HEK293T (cell line): Measurements from ENCODE around the gene INTS2.

Experiments
- ARNT ChIP-seq: fragments of 450-650 bp; IDR thresholded peaks from 2 replicates; pipeline ENCODE4 v1.6.1; 2017; ENCODE audit warnings: mild to moderate bottlenecking
- BHLHE40 ChIP-seq: fragments of 450-650 bp; IDR thresholded peaks from 2 replicates; pipeline ENCODE4 v1.6.1; 2016; ENCODE audit warnings: mild to moderate bottlenecking, moderate library complexity, borderline replicate concordance
- ELF4 ChIP-seq: fragments of 450-650 bp; IDR thresholded peaks from 2 replicates; pipeline ENCODE4 v1.6.1; 2017; ENCODE audit warnings: antibody characterized with exemption
- FOXA1 ChIP-seq: fragments of 450-650 bp; IDR thresholded peaks from 2 replicates; pipeline ENCODE4 v1.6.1; 2016; ENCODE audit warnings: mild to moderate bottlenecking
- FOXK2 ChIP-seq: fragments of 450-650 bp; IDR thresholded peaks from 2 replicates; pipeline ENCODE4 v1.6.1; 2016; ENCODE audit warnings: mild to moderate bottlenecking
- FOXM1 ChIP-seq: fragments of 450-650 bp; IDR thresholded peaks from 2 replicates; pipeline ENCODE4 v1.6.1; 2017; ENCODE audit warnings: mild to moderate bottlenecking, borderline replicate concordance
- HDGF ChIP-seq: fragments of 450-650 bp; IDR thresholded peaks from 2 replicates; pipeline ENCODE4 v1.6.1; 2017; ENCODE audit warnings: antibody characterized with exemption, borderline replicate concordance
- LEF1 ChIP-seq: fragments of 450-650 bp; IDR thresholded peaks from 2 replicates; pipeline ENCODE4 v1.6.1; 2017; ENCODE audit warnings: mild to moderate bottlenecking, borderline replicate concordance
- NFRKB ChIP-seq: fragments of 450-650 bp; IDR thresholded peaks from 2 replicates; pipeline ENCODE4 v1.6.1; 2016; ENCODE audit warnings: mild to moderate bottlenecking, moderate library complexity
- PKNOX1 ChIP-seq: fragments of 450-650 bp; IDR thresholded peaks from 2 replicates; pipeline ENCODE4 v1.6.1; 2016
- SP1 ChIP-seq: fragments of 450-650 bp; IDR thresholded peaks from 2 replicates; pipeline ENCODE4 v1.6.1; 2017
- SUZ12 ChIP-seq: fragments of 450-650 bp; IDR thresholded peaks from 2 replicates; pipeline ENCODE4 v1.6.1; 2016; ENCODE audit warnings: mild to moderate bottlenecking
- TARDBP ChIP-seq: fragments of 450-650 bp; IDR thresholded peaks from 2 replicates; pipeline ENCODE4 v1.6.1; 2016
- ZNF384 ChIP-seq: fragments of 450-650 bp; IDR thresholded peaks from 2 replicates; pipeline ENCODE4 v1.6.1; 2016

DNA sequence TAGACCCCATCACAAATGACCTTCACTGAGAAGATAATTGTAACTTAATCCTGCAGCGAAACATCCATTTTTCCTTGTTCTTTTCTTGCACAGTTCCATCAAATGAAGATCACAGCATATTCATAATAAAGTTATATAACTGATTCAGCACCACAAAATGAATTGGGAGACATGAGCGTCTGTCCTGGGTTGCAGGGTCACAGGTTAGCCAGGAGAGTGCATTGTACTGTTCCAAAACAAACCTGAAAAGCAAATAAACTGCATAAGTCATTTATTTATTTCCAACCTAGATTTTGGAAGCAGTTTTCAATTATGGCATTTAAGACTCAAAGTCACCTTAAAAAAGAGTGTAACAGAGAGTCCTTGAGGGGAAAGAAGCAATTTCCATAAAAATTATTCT lies 18.6 kb upstream of the INTS2 start:
- TF ChIP-seq ELF4 (no peak), NFRKB (no peak), SUZ12 (no peak), FOXM1 (no peak), PKNOX1 (no peak), SP1 (no peak), ZNF384 (no peak), LEF1 (no peak), FOXK2 (no peak), FOXA1 (no peak), BHLHE40 (no peak), HDGF (no peak), TARDBP (no peak), ARNT (no peak)
